Measurements from ENCODE around the gene CHD6.

GRCh38 chr20:41649489-41649888 lies 31.3 kb upstream of the CHD6 start:
- TF ChIP-seq CTCF (IDR thresholded peaks at IDR 0.05; ENCODE audit: insufficient read depth, low read length): no peak
- no peak for TF ChIP-seq GABPA (IDR thresholded peaks at IDR 0.05; ENCODE audit: low read depth)
- TF ChIP-seq REST (IDR thresholded peaks at IDR 0.05; ENCODE audit: insufficient replicate concordance, low read depth): no peak
